Adipose tissue (tissue), 3 donors: ENCODE results near the gene EVI2B. TPM values are rescaled to one million over a fixed set of nuclear protein-coding genes. Genes with fewer than 3 reads are reported as not detected.
"Not testable (repeated sequence)": the region's sequence is repeated elsewhere in the genome, so short reads cannot be mapped to it uniquely, and the experiment has no call there.

ENCODE experiments used
- H3K27ac ChIP-seq: one replicate; pipeline ENCODE4 v1.5.1; 2013; ENCODE audit warnings: low read depth, low read length
- WGBS, 3 donors: extraction: QIAGEN DNeasy Blood & Tissue Kit; methylation state at CpG; one replicate each; pipeline ENCODE4 v1.1.7; 2013; 5-methylcytosine and 5-hydroxymethylcytosine counted together
- polyA plus RNA-seq, 3 donors: library from polyadenylated mRNA; stranded (reverse); fragments of 200-250 nt; gene quantifications; one replicate each; pipeline ENCODE4 v1.2.3, GENCODE V29; 2013
- donor health status: healthy with polysubstance abuse.
- donor health status: Bipolar disorder and iron deficiency.
- donor health status: healthy.

EVI2B gene
- polyA plus RNA-seq, 3 donors = 1.5 to 17.0 (median 13.1) TPM

DNA sequence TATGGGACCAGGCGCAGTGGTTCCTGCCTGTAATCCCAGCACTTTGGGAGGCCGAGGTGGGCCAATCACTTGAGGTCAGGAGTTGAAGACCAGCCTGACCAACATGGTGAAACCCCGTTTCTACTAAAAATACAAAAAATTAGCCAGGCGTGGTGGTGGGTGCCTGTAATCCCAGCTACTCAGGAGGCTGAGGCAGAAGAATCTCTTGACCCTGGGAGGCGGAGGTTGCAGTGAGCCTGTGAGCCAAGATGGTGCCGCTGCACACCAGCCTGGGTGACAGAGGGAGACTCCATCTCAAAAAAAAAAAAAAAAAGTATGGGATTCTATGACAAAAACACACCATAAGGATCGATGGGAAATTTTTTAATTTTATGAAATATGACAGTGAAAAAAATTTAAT is 1.6 kb downstream of the EVI2B start:
- not testable (repeated sequence) for H3K27ac ChIP-seq
- WGBS, 3 donors = 56 to 73% (median 57%) methylated on average over 6 to 7 of the region's 7 CpGs

DNA sequence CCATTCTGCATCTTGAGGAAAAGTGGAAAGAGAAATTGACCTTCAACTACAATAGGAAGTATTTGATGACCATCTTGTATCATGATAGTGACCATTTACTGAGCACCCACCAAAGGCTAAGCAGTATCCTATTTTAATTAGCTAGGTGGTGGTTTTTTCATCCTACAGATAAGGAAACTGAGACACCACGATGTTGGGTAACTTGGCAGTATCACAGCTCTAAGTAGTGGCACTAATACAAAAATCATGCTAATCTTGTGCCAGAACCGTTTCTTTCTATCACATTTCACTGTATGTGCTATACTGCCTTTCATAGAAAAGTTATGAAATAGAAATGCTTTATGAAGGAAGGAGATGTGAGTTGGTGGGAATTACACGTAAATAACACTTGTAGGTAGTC is 2.3 kb downstream of the EVI2B start:
- H3K27ac ChIP-seq = no peak overlapping the region
- WGBS, 3 donors = 57 to 85% (median 62%) methylated on average over 3 of the region's 3 CpGs

DNA sequence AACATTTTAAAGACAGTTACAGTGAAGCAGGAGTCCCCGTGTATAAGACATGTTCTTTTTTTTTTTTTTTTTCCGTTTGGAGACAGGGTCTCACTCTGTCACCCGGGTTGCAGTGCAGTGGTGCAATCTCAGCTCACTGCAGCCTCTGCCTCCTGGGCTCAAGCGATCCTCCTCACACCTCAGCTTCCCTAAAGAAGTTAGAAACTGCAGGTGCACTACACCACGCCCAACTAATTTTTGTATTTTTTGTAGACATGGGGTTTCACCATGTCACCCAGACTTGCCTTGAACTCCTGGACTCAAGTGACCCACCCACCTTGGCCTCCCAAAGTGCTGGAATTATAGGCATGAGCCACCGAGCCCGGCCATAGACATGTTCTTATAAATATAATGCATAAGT is 3.0 kb downstream of the EVI2B start:
- WGBS, 3 donors = 44 to 75% (median 64%) methylated on average over 7 of the region's 7 CpGs
- peak overlapping the region; percentile 38 for H3K27ac ChIP-seq

DNA sequence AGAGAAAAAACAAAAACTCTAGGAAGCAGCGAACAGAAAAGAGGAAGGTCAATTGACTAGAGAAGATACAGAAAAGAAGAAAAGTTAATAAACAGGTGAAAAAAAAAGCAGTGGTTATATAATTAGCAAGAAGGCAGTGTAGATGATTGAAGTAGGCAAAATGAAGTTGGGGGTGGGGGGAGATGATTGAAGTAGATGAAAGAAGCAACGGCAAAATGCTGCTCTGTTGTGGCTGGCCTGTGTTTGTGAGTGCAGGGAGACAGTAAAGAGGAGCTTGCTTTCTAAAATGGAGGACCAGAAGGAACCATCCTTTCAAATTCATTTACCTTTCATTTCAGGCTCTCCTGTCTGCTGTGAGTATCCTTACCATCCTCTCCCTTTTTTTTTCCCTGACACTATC is 3.6 kb downstream of the EVI2B start:
- H3K27ac ChIP-seq = no peak overlapping the region
- 32 to 40% (median 36%) methylated on average over 2 of the region's 2 CpGs for WGBS, 3 donors

DNA sequence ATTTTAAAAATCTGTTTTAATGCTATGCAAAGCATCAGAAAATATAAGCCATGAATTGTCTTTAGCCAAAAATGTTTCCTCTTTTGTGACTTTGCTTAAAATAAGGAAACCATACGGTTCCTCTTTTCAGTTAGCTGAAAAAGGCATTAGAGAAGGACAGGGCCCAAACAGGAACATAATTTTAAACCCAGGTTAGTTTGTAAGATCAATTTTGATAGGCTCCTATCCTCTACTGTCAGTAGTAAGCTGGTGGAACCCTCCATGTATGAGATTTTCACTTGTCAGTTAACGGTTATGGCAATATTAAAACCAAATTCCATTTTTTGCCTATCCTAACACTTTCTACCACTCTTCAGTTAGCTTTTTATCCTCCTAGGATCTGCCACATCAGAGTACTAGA is 4.3 kb downstream of the EVI2B start:
- no peak overlapping the region for H3K27ac ChIP-seq
- WGBS, 3 donors = 47 to 84% (median 69%) methylated on average over 2 of the region's 2 CpGs

DNA sequence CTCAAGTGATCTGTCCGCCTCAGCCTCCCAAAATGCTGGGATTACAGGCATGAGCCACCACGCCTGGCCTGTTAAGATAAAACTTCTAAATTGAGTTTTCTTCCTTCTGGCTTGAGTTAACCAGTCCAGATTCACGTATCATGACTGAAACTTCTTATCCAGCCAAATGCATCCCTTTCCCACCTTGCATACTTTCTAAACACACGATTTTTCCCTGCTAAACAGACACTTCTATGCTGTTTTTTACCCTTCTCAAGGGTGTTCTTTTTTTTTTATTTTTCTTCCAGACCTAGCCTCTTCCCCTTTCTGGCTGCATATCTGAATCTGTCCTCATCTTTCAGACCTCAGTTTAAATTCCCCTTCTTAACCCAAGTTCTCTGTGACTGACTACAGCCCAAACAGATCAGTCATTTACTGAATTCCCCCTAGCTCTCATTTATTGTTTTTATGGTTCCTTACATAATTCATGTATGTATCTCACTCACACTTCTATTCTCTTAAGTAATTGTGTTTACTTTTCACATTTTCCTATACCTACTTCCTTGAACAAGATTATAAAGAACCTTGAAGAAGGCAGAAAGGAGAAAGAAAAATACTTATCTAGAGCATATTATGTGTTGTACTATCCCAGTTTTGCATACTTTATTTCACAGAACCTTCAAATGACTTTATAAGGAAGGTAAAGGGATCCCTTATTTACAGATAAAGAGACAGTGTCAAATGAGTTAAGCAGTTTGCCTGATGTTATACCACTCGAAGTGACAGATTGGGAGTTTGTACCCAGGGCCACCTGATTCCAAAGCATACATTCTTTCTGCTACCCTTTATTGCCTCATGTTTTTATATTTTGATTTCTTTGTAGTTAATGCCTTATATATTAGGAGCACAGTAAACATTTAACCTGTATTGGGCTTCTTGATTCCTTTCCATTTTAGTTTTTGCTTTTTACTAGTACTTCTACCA is 5.2 kb downstream of the EVI2B start:
- no peak overlapping the region for H3K27ac ChIP-seq
- 49 to 78% (median 62%) methylated on average over 5 of the region's 5 CpGs for WGBS, 3 donors

DNA sequence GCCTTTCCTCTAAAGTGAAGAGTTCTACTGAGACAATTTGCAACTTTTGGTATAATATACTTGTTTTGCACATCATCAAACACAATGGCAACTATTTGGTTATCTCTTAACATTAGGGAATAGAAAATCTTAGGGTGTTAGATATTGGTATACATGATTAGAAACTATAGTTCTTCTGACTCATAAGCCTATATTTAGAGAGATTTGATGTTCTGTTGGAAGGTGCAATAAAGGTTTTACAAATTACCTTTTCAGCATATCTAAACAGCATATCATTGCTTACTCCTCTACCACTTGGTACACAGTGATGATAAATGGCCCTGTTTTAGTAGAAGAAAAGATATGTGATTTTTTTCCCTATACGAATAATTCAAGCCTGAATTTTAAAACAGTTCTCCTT is 6.2 kb downstream of the EVI2B start:
- 54 to 85% (median 69%) methylated on average over 1 of the region's 1 CpG for WGBS, 3 donors
- no peak overlapping the region for H3K27ac ChIP-seq

DNA sequence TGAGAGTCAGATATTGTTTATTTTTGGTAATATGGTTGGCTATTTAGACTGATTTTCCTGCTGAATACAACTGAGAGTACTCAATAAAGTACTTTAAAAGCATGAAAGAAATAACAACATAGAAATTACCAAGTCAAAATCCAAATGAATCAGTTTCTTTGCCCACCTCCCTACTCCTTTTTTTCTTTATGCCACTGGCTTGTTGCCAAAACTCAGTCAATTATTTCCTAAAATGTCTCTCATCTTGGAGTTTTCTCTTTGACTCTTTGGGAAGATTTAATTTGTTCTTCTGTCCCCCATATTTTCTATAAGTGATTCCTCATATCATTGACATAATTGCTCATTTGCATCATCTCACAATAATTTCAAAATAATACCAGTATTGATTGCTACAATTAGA is 14.2 kb downstream of the EVI2B start:
- H3K27ac ChIP-seq = no peak overlapping the region

DNA sequence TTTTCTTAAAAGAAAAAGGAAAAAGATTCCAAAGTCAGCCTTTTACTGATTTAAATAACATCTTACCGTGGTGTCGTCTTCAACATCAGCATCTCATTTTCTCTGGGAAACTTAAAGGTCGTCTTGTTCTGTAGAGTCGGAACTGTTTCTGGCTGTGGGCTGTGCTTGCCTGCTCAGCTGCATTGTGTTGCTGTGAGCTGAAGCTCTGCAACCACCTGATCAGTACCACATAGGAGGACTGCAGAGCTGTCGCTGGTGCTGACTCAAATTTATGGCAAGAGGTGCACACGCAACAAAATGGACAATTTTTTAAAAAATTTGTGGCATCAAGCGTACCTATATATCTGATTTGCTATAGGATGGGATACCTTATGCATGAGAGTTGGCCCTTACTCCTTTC is 16.8 kb downstream of the EVI2B start, which contains the start of gene OMG:
Gene OMG, minus strand, starts transcription at position 150 of the 400 bp plus-strand sequence. CDS start 908 bp downstream, outside the sequence.
- WGBS, 3 donors = 87 to 93% (median 92%) methylated on average over 7 of the region's 7 CpGs
- no peak within 1 kb of the TSS for H3K27ac ChIP-seq

DNA sequence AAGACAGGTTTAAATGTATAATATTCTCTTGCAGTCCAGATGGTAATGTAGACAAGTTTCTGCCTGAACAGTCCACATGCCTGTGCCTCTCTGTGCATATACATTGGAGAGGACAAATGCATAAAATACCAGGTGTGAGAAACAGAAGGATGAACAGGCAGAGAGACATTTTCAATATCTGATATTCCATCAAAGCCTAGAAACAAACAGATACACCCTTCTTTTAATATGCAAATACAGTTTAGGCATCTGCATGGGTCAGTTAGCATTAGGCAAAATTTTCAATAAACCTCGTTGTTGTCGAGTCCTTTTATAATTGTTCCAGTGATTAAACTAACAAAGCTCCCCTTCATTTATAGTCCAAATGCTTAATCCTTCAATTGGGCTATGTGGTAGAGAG is 17.7 kb downstream of the EVI2B start:
- H3K27ac ChIP-seq = no peak overlapping the region
- 90 to 96% (median 91%) methylated on average over 2 of the region's 2 CpGs for WGBS, 3 donors

DNA sequence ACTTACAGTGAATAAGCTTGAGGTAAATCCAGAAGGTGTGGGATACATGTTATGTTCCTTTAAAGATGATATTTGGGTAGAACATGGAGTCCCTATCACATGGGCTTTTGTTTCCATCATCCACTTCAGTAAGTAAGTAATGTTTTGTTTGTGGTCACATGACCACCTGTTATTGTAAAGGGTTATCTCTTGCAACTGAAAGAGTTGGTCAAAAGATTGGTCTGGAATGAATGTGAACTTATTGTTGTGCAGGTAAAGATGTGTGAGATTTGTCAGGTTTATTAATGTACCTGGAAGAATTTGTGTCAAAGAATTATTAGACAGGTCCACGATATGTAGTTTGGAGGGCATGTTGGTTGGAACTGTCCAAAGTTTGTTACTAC is 18.4 kb downstream of the EVI2B start:
- 83 to 92% (median 91%) methylated on average over 1 of the region's 1 CpG for WGBS, 3 donors
- H3K27ac ChIP-seq = no peak overlapping the region

DNA sequence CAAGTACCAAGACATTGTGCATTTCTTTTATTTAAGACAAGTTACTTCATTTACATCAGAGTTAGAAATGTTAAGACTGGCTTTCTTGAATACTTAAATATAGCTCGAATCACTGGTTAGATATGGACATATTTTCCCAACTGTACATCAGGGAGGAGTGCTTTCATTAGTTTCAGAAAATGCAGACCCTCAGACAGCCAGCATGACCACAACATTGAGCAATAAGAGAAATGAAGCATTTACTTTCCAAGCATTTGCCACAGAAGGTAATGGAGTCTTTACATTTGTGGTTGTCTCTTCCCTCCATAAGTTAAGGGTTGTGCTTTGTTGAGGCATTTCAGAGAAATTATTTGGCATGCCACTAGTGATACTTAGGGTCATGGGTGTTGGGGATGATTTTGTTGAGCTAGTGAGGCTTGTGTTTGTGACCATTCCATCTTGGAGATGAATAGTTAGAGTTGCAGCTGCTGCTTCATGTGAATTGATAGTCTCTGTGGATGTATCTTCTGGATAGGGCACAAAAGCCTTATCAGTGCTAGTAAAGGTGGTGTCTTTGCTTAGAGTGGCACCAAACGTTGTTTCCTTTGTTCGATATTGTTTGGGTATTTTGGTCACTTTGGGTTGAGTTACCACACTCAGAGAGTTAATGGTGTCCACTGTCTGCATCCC is 18.9 kb downstream of the EVI2B start:
- no peak overlapping the region for H3K27ac ChIP-seq
- 76 to 80% (median 78%) methylated on average over 3 of the region's 3 CpGs for WGBS, 3 donors

DNA sequence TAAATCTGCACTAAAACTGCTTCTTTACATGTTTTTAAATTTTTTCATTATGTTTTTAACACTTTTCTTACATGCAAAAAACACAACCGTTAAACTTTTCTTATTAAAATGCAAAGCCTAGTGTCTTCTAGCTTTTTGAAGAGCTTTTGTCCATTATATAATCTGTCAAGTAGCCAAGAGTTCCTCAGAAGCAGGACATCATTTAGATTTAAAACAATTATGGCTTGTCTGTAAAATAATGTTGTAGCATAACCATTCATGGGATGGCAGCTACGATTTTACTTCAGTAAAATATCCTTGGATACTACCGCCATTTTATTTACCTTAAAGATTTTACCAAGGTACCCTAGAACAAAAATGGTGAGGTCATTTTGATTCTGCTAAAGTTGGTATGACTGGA is 19.6 kb downstream of the EVI2B start:
- H3K27ac ChIP-seq = no peak overlapping the region
- 96 to 97% (median 96%) methylated on average over 3 of the region's 3 CpGs for WGBS, 3 donors

DNA sequence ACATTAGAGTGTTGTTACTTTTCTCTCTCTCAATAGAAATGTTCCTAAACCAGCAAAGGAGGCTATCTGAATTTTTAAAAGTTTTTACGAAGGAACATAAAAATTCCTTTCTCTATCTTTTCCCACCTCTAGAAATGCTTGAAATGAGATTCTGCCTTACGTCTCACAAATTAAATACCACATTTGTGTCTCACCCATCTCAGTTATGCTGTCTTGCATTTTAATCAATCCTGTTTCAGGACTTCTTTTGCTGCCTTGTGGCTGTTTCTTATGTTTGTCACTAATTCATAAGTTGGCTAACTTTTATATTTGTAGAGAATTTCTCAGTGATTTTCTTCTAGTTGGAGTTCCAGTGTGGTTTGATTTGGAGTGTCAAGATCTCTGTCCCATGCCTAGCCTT is 20.3 kb downstream of the EVI2B start:
- WGBS, 3 donors = 93 to 97% (median 95%) methylated on average over 2 of the region's 2 CpGs

DNA sequence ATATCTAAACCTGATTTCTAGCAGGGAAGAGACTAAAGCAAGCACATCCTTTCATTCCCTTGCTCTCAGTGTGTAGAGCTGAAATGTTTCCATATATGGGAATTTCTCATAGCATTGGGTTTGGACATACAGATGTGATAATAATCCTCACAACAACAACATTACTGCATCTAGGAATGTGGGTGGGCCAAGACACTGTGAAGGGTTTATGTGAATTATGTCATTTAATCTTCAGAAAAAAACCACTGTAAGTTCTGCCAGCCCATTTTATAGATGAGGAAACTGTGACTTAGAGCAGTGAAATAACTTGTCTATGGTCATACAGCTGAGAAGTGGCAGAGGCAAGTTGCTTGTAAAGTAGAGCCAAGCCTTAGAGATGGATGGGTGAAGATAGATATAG is 22.0 kb downstream of the EVI2B start:
- H3K27ac ChIP-seq = no peak overlapping the region

More for the DNA sequence above, 20.3 kb downstream of the EVI2B start:
- H3K27ac ChIP-seq = no peak overlapping the region

DNA sequence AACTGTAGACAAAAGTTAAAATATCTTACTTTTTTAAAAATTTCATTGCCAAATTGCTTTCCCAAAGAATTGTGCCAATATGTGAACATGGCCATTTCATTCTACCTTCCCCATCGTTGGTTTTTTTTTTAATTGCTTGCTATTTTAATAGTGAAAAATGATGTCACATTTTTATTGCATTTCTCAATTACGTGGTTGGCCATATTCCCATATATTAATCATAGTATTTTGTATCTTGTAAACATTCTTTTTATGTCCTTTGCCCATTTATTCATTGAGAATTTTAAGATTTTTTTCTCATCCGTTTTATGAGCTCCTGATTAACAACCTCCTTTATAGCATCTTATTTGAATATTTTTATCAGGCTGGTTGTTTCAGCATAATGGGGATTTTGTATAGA is 24.1 kb downstream of the EVI2B start:
- WGBS, 3 donors = 65 to 77% (median 71%) methylated on average over 3 of the region's 3 CpGs
- no peak overlapping the region for H3K27ac ChIP-seq

DNA sequence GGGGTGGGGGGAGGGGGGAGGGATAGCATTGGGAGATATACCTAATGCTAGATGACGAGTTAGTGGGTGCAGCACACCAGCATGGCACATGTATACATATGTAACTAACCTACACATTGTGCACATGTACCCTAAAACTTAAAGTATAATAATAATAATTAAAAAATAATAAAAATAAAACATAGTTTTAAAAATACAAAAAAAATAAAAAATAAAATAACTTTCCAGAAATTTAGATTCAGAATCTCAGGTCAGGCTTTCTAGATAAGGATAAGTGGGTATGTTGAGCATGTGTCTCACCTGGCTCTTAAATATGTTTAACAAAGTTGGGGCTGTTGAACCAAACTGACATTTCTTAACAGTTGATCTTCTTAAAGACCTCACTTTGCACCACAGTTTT is 25.9 kb downstream of the EVI2B start:
- 83 to 100% methylated on average over 1 of the region's 1 CpG; no CpG with 5 or more reads in 1 of the 3 donors for WGBS, 3 donors

DNA sequence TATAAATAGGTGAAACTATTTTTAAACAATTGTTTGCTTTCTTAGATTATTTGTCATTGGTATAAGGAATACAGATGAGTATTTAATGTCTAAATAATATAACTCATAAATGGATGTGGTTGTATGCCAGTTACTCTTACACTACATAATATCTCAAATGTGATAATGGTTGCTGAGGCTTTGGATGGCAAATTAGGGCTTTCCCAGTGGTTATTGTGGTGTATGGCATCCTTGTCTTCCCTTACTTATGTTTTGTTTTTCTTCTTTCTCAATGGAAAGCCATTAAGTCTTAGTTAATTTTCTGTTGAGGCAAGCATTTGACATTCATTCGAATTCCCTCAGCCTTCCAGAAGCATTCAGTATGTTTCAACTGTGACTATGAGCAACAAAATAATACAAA is 27.3 kb downstream of the EVI2B start:
- WGBS, 3 donors = 93 to 97% (median 94%) methylated on average over 1 of the region's 1 CpG
- no peak overlapping the region for H3K27ac ChIP-seq

More for the DNA sequence above, 25.9 kb downstream of the EVI2B start:
- not testable (repeated sequence) for H3K27ac ChIP-seq

DNA sequence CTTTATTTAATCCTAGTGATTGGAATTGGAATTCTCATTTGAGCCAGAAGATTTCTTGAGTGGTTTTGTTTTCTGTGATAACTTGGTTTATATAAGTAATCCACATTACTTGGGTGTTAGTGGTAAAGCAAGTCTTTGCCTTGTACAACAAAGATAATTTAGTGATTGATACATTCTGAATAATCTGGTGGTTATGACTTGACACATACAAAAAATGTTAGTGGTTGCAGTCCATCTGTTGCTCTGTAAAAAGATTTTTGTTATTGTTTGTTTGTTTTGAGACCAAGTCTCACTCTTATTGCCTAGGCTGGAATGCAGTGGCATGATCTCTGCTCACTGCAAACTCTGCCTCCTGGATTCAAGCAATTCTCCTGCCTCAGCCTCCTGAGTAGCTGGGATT is 30.0 kb downstream of the EVI2B start:
- no peak overlapping the region for H3K27ac ChIP-seq

DNA sequence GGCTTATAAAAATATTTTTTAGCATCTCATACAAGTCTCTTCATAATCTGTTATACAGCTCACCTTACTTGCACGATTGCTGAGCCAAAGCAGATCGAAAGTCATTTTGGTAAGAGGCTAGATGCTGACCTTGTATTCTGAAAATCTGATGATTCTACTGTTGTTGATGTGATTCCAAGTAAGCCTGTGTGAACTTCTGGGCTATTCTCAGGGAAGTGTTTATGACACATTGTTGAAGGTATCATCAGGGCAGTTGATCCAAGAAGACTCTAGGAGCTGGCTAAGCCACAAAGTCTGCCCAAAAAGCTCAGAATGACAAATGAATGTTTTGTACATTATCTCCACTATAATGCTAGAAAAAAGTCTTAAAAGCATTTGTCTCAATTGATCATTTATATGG is 32.8 kb downstream of the EVI2B start:
- no peak overlapping the region for H3K27ac ChIP-seq
- 98% methylated on average over 2 of the region's 2 CpGs for whole genome bisulfite sequencing, 3 donors
